Ovary (tissue), 9 donors: ENCODE results near the gene ADAM10. TPM values are rescaled to one million over a fixed set of nuclear protein-coding genes. Genes with fewer than 3 reads are reported as not detected.

Experiments
- DNase-seq, 5 donors: peaks; one replicate each; pipeline ENCODE4 v3.0.0-alpha.2; 2019 to 2020
- H3K27ac ChIP-seq, 2 donors: fragments of 200-600 bp; one replicate each; pipeline versions ENCODE4 v1.5.1 to v1.8.0; 2019 to 2022
- H3K27me3 ChIP-seq: fragments of 200-600 bp; one replicate; pipeline ENCODE4 v1.8.0; 2022
- H3K36me3 ChIP-seq: fragments of 200-600 bp; sonication (generic); one replicate; pipeline ENCODE4 v1.5.1; 2019
- H3K4me1 ChIP-seq: one replicate; pipeline ENCODE4 v1.8.1; 2013; ENCODE audit warnings: mild to moderate bottlenecking, moderate library complexity; ENCODE audit not compliant: insufficient read depth
- H3K4me3 ChIP-seq: fragments of 200-600 bp; sonication (generic); one replicate; pipeline ENCODE4 v1.5.1; 2017
- H3K9me3 ChIP-seq, 2 donors: fragments of 200-600 bp in 1 of 2; sonication (generic) in 1 of 2; one replicate each; pipeline versions ENCODE4 v1.5.1 to v1.8.1; 2013 to 2019; ENCODE audit warnings: mild to moderate bottlenecking in 1 of 2, moderate library complexity in 1 of 2
- EP300 ChIP-seq: sonication (generic); formaldehyde crosslinking; IDR thresholded peaks from one replicate; pipeline ENCODE4 v1.6.1; 2017; ENCODE audit warnings: antibody characterized with exemption
- POLR2A ChIP-seq: fragments of 450-650 bp; IDR thresholded peaks from one replicate; pipeline ENCODE4 v1.6.1; 2017; ENCODE audit warnings: antibody characterized with exemption, mild to moderate bottlenecking, moderate library complexity
- WGBS, 3 donors: extraction: QIAGEN DNeasy Blood & Tissue Kit in 1 of 3; methylation state at CpG; one replicate each; pipeline versions ENCODE4 v1.1.5 to v1.1.7; 2013 to 2017; 5-methylcytosine and 5-hydroxymethylcytosine counted together
- intact Hi-C, 4 donors: fragments of 100-400 bp; cut with DNase I; formaldehyde crosslinking; loops; one replicate each; pipeline versions ENCODE4 v1.11.0 to v1.15.1; 2022 to 2023
- polyA plus RNA-seq, 2 donors: library from polyadenylated mRNA; stranded (reverse); fragments of 200-250 nt in 1 of 2; fragments of 350-450 nt in 1 of 2; fragmentation: Illumina TruSeq in 1 of 2; extraction: RNeasy Lipid Tissue Mini Kit (QIAGEN cat#74804) in 1 of 2; gene quantifications; one replicate each; pipeline ENCODE4 v1.2.3, GENCODE V29; 2013 to 2014
- total RNA-seq, 7 donors: library from RNA; depleted of rRNA in 2 of 7; stranded (reverse); fragments of >200 nt in 2 of 7; fragmentation: NEBNext Ultra II Directional in 3 of 7; extraction: Animal tissue kit (Norgen Biotek cat#: 25700) in 3 of 7; gene quantifications; one replicate each; pipeline versions ENCODE4 v1.1.0 to v1.2.4, GENCODE V29; 2016 to 2023
- TF ChIP-seq, protein P1 (sequence below), 3 donors: fragments of 450-650 bp in 2 of 3; fragments of 200-600 bp in 1 of 3; IDR thresholded peaks; one replicate each; pipeline versions ENCODE4 v1.5.1 to v1.8.0; 2016 to 2022; ENCODE audit warnings: antibody characterized with exemption in 3 of 3, mild to moderate bottlenecking in 1 of 3
- donor health status: DM: no; HTN: no; CAD: no; lungs with moderate emphysema.
- donor health status: DM: no; HTN: no; CAD: no.
- donor health status: Bipolar disorder and iron deficiency.
- donor health status: DM: yes; HTN: yes; CAD: no.
- donor health status: DM: no; HTN: no; CAD: no.
- donor health status: DM: yes; HTN: yes; CAD: no.

Gene ADAM10
- total and polyA plus RNA-seq, 9 donors = 23.2 to 86.4 (median 63.0) TPM

DNA sequence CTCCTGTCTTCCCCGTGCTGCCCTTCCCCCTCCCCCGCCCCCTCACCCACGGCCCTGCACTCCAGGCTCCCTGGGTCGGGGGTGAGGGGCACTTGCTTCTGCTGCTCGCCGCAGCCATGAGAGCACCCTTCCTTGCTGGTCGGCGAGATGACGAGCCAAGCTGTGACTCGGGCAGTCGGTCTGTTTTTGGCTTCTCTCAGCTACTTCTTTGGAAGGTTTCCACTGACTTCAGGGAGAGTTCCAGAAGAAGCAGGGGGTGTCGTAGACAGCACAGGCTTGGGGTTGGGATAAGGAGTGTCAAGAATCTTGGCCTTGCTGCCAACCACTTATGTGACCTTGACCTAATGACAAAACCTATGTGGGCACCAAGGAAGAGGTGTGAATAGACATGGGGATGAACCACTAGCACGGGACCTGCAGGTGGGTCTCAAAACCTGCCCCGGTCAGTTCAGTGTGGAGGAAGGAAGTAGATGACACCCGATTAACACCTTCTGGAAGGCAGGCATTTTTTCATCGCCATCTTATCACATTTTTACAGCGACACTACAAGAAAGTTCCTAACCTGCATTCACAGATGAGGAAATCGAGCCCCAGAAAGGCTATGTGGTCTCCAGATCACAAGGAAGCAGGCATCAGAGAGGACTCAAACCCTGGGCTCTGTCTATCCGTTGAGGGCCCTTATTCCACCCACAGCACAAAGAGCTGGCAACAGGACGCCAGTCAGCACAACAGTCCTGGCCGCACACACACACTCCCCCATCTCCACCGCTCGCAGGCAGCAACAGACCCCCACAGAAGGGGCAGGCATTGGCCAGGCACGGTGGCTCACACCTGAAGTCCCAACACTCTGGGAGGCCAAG is 196.8 kb downstream of the ADAM10 start:
- Histone ChIP-seq H3K27me3 (no peaks in the 10 kb centered on the region), H3K4me3 (peak overlapping the region; percentile 5), H3K27ac (no peak overlapping the region), H3K4me1 (peaks cover 13% of the 10 kb centered on the region), H3K36me3 (no peaks in the 10 kb centered on the region), H3K9me3 (no peaks in the 10 kb centered on the region)
- DNase-seq = peak in 1 of 5 donors; percentile 48
- intact Hi-C loops = no loop called here
- WGBS, 3 donors = 51 to 57% (median 55%) methylated on average over 24 of the region's 24 CpGs
- no peak for TF ChIP-seq EP300
- no peak for TF ChIP-seq POLR2A
- TF ChIP-seq, protein P1, sequence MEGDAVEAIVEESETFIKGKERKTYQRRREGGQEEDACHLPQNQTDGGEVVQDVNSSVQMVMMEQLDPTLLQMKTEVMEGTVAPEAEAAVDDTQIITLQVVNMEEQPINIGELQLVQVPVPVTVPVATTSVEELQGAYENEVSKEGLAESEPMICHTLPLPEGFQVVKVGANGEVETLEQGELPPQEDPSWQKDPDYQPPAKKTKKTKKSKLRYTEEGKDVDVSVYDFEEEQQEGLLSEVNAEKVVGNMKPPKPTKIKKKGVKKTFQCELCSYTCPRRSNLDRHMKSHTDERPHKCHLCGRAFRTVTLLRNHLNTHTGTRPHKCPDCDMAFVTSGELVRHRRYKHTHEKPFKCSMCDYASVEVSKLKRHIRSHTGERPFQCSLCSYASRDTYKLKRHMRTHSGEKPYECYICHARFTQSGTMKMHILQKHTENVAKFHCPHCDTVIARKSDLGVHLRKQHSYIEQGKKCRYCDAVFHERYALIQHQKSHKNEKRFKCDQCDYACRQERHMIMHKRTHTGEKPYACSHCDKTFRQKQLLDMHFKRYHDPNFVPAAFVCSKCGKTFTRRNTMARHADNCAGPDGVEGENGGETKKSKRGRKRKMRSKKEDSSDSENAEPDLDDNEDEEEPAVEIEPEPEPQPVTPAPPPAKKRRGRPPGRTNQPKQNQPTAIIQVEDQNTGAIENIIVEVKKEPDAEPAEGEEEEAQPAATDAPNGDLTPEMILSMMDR (IDR thresholded peaks at IDR 0.05) = no peak

DNA sequence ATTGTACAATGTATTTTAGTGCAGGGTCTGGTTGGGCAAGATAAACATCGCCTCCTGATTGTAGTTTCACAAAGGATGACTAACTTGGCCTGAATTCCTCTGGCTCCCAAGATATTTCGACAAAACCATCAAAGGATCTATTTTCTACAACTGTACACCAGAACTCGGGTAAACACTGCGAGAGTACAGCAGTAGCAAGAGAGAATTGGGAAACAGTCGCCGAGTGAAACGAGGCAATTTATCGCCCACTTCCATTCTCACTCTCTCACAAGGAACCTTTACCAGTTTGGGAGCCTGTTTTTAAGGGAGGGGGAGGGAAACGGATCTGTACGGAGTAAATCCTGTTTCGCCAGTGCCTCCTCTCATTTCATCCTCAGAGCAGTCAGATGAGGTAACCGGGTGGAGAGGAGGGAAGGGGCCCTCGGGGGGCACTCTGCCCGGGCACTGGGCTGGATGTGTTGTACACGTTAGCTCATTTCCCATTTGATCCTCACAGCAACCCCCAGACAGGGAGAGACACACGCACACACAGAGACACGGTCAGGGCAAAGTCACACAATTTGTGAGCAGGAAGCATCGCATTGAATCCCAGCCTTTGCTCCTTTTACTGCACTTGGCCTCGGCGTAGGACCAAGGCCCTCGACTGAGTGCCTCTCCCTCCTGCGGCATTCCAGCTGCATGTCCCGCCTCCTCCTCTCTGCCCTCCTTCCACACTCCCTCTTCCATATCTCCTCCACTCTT is 197.6 kb downstream of the ADAM10 start:
- H3K27ac ChIP-seq = no peak overlapping the region
- 42 to 46% (median 45%) methylated on average over 23 of the region's 23 CpGs for WGBS, 3 donors
- H3K36me3 ChIP-seq = no peaks in the 10 kb centered on the region
- intact Hi-C loops = no loop called here
- TF ChIP-seq EP300 (no peak), POLR2A (no peak)
- TF ChIP-seq, protein P1 (IDR thresholded peaks at IDR 0.05) = no peak
- peaks cover 13% of the 10 kb centered on the region for H3K4me1 ChIP-seq
- H3K9me3 ChIP-seq = no peaks in the 10 kb centered on the region
- H3K27me3 ChIP-seq = no peaks in the 10 kb centered on the region
- DNase-seq = peak in 2 of 5 donors; percentile 34 to 46
- peak overlapping the region; percentile 5 for H3K4me3 ChIP-seq

DNA sequence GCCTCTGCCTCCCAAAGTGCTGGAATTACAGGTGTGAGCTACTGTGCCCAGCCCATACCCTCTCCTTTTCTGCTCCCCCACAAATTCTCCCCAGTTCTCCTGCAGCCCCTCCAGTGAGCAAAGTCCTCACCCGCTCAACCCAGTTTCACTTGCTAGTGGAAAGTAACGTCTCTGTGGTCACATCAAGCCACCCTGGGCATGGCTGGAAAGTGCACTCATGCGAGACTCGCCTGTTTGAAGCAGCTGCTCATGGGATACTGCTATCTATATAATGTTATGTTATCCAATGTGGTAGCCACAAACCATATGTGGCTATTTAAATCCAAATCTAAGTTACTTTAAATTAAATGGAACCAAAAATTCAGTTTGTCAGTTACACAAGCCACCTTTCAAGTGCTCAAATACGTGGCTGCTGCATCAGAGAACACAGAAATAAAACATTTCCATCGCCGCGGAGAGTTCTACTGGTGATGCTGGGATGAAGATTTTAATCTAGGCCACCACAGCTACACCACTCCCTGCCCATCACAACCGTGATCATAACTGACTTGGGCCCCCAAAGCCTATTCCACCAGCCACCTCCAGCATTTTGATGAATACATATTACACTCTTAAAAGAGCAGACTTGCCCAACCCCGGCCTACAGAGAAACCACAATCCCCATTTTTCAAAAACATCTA is 198.3 kb downstream of the ADAM10 start:
- Histone ChIP-seq H3K9me3 (no peaks in the 10 kb centered on the region), H3K27me3 (no peaks in the 10 kb centered on the region), H3K4me3 (no peak overlapping the region), H3K36me3 (no peaks in the 10 kb centered on the region), H3K4me1 (peaks cover 14% of the 10 kb centered on the region), H3K27ac (no peak overlapping the region)
- TF ChIP-seq POLR2A (no peak), EP300 (no peak)
- TF ChIP-seq, protein P1 (IDR thresholded peaks at IDR 0.05) = no peak
- intact Hi-C loops = no loop called here
- WGBS, 3 donors = 92 to 95% (median 93%) methylated on average over 10 of the region's 10 CpGs
- no peak for DNase-seq

DNA sequence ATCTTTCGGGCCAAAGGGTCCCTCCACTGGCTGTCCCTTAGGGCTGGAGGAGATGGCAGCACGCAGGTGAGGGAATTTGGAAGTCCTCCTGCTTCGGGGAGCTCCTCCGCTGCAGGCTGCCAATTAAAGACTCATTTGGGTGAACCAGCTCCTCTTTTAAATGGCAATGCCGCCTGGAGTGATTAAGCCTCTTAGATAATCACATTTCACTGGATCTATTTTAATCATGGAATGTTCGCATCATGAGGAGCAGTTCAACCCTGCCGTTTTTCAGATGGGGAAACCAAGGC is 199.8 kb downstream of the ADAM10 start:
- H3K27ac ChIP-seq = no peak overlapping the region
- TF ChIP-seq, protein P1 (IDR thresholded peaks at IDR 0.05) = no peak
- TF ChIP-seq POLR2A (no peak), EP300 (no peak)
- intact Hi-C loops = loop anchor here in 1 of 4 donors (1.0 kb wide), 1 partner anchor 26 kb away; no protein-coding TSS in a partner anchor
- no peak overlapping the region for H3K4me3 ChIP-seq
- H3K9me3 ChIP-seq = no peaks in the 10 kb centered on the region
- 92 to 94% (median 93%) methylated on average over 7 of the region's 7 CpGs for WGBS, 3 donors
- H3K4me1 ChIP-seq = peaks cover 10% of the 10 kb centered on the region
- no peaks in the 10 kb centered on the region for H3K36me3 ChIP-seq
- no peaks in the 10 kb centered on the region for H3K27me3 ChIP-seq
- no peak for DNase-seq
